ENCODE measurements around the gene CLCNKA.

The CLCNKA gene

GRCh38 chr1:16066245-16066644, 44.4 kb downstream of the CLCNKA start:
- DNase-seq, result no peak

- DNase-seq, result peak; percentile 25
Observed at GRCh38 chr1:16067127-16067768, 45.4 kb downstream of the CLCNKA start.

GRCh38 chr1:16067933-16068332, 46.1 kb downstream of the CLCNKA start:
- no peak for DNase-seq

GRCh38 chr1:16068356-16069270, 46.8 kb downstream of the CLCNKA start:
- no peak for DNase-seq

- no peak for DNase-seq
Observed at GRCh38 chr1:16070640-16071355, 49.0 kb downstream of the CLCNKA start.

- no peak for DNase-seq
Observed at GRCh38 chr1:16071614-16072013, 49.8 kb downstream of the CLCNKA start.

- DNase-seq, result no peak
Observed at GRCh38 chr1:16072095-16072494, 50.3 kb downstream of the CLCNKA start.

- DNase-seq, result peak; percentile 26
Observed at GRCh38 chr1:16072616-16073484, 51.0 kb downstream of the CLCNKA start.

GRCh38 chr1:16073490-16074119, 51.8 kb downstream of the CLCNKA start, which contains the start of gene FAM131C:
Gene FAM131C, minus strand, starts transcription at chr1:16073651. Its CDS starts 209 bp downstream, at chr1:16073442.
- DNase-seq, result peak; percentile 30

GRCh38 chr1:16074217-16074616, 52.4 kb downstream of the CLCNKA start:
- DNase-seq, result no peak

GRCh38 chr1:16075337-16076030, 53.6 kb downstream of the CLCNKA start:
- DNase-seq, result no peak

- no peak for DNase-seq
Observed at GRCh38 chr1:16076031-16076864, 54.4 kb downstream of the CLCNKA start.

GRCh38 chr1:16076865-16077238, 55.0 kb downstream of the CLCNKA start:
- no peak for DNase-seq

- no peak for DNase-seq
Observed at GRCh38 chr1:16077406-16078245, 55.8 kb downstream of the CLCNKA start.

- DNase-seq, result peak; percentile 65
Observed at GRCh38 chr1:16078925-16079656, 57.3 kb downstream of the CLCNKA start.

- no peak for DNase-seq
Observed at GRCh38 chr1:16080422-16081150, 58.8 kb downstream of the CLCNKA start.

GRCh38 chr1:16081636-16082035, 59.8 kb downstream of the CLCNKA start:
- DNase-seq, result no peak

All from COR-L47 (cell line).